Smooth muscle cell (in vitro differentiated cells): Measurements from ENCODE around the gene HORMAD1. TPM values are rescaled to one million over a fixed set of nuclear protein-coding genes. Genes with fewer than 3 reads are reported as not detected.

Experiments
- polyA plus RNA-seq: library from polyadenylated mRNA; unstranded; fragments of >200 nt; fragmentation: Nextera tagmentation; extraction: Ambion mirVana; gene quantifications from 2 replicates; pipeline ENCODE4 v1.2.1, GENCODE V29; 2016
- small RNA-seq: library from RNA; depleted of rRNA; stranded (forward); fragments of <200 nt; gene quantifications from one replicate; pipeline ENCODE3, GENCODE V24; 2014
- total RNA-seq: library from RNA; depleted of rRNA; stranded (reverse); fragments of >200 nt; gene quantifications from 2 replicates; pipeline ENCODE4 v1.2.3, GENCODE V29; 2014

The HORMAD1 gene
- total and polyA plus RNA-seq, 2 experiments from 2014 or later, result not detected

Small RNA genes within 50 kb of the gene (small RNA-seq; reads per million reads assigned to genes)
- not detected for gene RNU6-1042P

Other genes starting within 250 kb of the HORMAD1 start
- gene TARS2, start 233.5 kb downstream of the HORMAD1 start, total RNA-seq, result 8.6 and 10.2 TPM in 2 replicates
- 20.9 and 23.1 TPM in 2 replicates for gene TARS2, start 233.5 kb downstream of the HORMAD1 start, polyA plus RNA-seq
- 14.6 and 19.0 TPM in 2 replicates for gene ECM1, start 212.8 kb downstream of the HORMAD1 start, total RNA-seq
- gene ECM1, start 212.8 kb downstream of the HORMAD1 start, polyA plus RNA-seq, result 32.0 and 36.1 TPM in 2 replicates
- gene FALEC, start 205.1 kb downstream of the HORMAD1 start, total RNA-seq, result not detected in 2 replicates
- gene FALEC, start 205.1 kb downstream of the HORMAD1 start, polyA plus RNA-seq, result 0.62 and 1.2 TPM in 2 replicates
- gene ADAMTSL4, start 171.5 kb downstream of the HORMAD1 start, total RNA-seq, result 2.4 and 6.4 TPM in 2 replicates
- 8.4 and 20.8 TPM in 2 replicates for gene ADAMTSL4, start 171.5 kb downstream of the HORMAD1 start, polyA plus RNA-seq
- gene MCL1, start 141.3 kb downstream of the HORMAD1 start, total RNA-seq, result 519 and 630 TPM in 2 replicates
- gene MCL1, start 141.3 kb downstream of the HORMAD1 start, polyA plus RNA-seq, result 224 and 247 TPM in 2 replicates
- 63.5 and 66.3 TPM in 2 replicates for gene ENSA, start 91.3 kb downstream of the HORMAD1 start, total RNA-seq
- 31.3 and 54.7 TPM in 2 replicates for gene ENSA, start 91.3 kb downstream of the HORMAD1 start, polyA plus RNA-seq
- 10.7 and 15.3 TPM in 2 replicates for gene GOLPH3L, start 23.7 kb downstream of the HORMAD1 start, total RNA-seq
- gene GOLPH3L, start 23.7 kb downstream of the HORMAD1 start, polyA plus RNA-seq, result 9.9 and 16.2 TPM in 2 replicates
- 1.0 and 2.8 TPM in 2 replicates for gene CTSS, start 44.9 kb upstream of the HORMAD1 start, total RNA-seq
- gene CTSS, start 44.9 kb upstream of the HORMAD1 start, polyA plus RNA-seq, result 1.3 and 1.4 TPM in 2 replicates
- gene CTSK, start 87.4 kb upstream of the HORMAD1 start, total RNA-seq, result 12.2 and 14.6 TPM in 2 replicates
- 11.5 and 12.4 TPM in 2 replicates for gene CTSK, start 87.4 kb upstream of the HORMAD1 start, polyA plus RNA-seq
- gene ARNT, start 155.7 kb upstream of the HORMAD1 start, total RNA-seq, result 33.8 and 35.8 TPM in 2 replicates
- gene ARNT, start 155.7 kb upstream of the HORMAD1 start, polyA plus RNA-seq, result 28.8 and 33.7 TPM in 2 replicates
- not detected in 2 replicates for gene CTXND2, start 166.2 kb upstream of the HORMAD1 start, total RNA-seq
- gene CTXND2, start 166.2 kb upstream of the HORMAD1 start, polyA plus RNA-seq, result not detected in 2 replicates
- 19.1 and 36.6 TPM in 2 replicates for gene SETDB1, start 205.5 kb upstream of the HORMAD1 start, total RNA-seq
- gene SETDB1, start 205.5 kb upstream of the HORMAD1 start, polyA plus RNA-seq, result 11.3 and 11.6 TPM in 2 replicates